ENCODE measurements around the gene ST6GALNAC1. TPM values are rescaled to one million over a fixed set of nuclear protein-coding genes. Genes with fewer than 3 reads are reported as not detected.

The ST6GALNAC1 gene
- total and polyA plus RNA-seq, 4 donors, result 13.9 to 24.9 (median 20.9) TPM

DNA sequence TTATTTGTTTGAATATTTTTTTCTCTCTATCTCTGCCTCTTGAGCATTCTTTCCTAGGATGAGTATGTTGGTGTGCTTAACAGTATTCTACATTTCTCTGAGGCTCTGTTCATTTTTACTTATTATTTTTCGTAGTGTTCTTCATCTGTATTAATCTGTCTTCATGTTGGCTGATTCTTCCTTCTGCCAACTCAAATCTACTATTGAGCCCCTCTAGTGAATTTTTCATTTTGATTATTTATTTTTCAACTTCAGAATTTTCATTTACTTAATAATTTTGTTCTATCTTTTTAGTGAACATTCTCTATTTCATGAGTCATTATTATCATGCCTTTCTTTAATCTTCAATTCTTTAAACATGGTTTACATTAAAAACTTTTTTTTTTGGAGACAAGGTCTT is 3.2 kb upstream of the ST6GALNAC1 start:
- ATAC-seq (ENCODE audit: insufficient read depth, low FRiP score) (no peak), DNase-seq (no peak)
- Histone ChIP-seq H3K4me1 (ENCODE audit: control insufficient read depth in 5 of 5, insufficient read depth in 5 of 5, low read length in 5 of 5) (peaks cover 0 to 4% (median 0%) of the 10 kb centered on the region in 5 donors), H3K27me3 (ENCODE audit: control insufficient read depth in 3 of 3, insufficient read depth in 3 of 3, low read length in 2 of 3) (no peaks in the 10 kb centered on the region), H3K9ac (ENCODE audit: insufficient read depth in 1 of 2, low read length in 2 of 2) (no peak overlapping the region), H3K4me3 (no peak overlapping the region), H3K27ac (ENCODE audit: low read depth in 1 of 2, low read length in 1 of 2) (no peak overlapping the region), H3K36me3 (ENCODE audit: control insufficient read depth in 4 of 4, insufficient read depth in 4 of 4, low read length in 4 of 4) (no peaks in the 10 kb centered on the region), H3K9me3 (ENCODE audit: control insufficient read depth in 4 of 4, insufficient read depth in 3 of 4, low read length in 3 of 4) (no peaks in the 10 kb centered on the region)
- 90 to 95% methylated on average over 1 of the region's 1 CpG for WGBS, 2 donors
- TF ChIP-seq, protein P1, sequence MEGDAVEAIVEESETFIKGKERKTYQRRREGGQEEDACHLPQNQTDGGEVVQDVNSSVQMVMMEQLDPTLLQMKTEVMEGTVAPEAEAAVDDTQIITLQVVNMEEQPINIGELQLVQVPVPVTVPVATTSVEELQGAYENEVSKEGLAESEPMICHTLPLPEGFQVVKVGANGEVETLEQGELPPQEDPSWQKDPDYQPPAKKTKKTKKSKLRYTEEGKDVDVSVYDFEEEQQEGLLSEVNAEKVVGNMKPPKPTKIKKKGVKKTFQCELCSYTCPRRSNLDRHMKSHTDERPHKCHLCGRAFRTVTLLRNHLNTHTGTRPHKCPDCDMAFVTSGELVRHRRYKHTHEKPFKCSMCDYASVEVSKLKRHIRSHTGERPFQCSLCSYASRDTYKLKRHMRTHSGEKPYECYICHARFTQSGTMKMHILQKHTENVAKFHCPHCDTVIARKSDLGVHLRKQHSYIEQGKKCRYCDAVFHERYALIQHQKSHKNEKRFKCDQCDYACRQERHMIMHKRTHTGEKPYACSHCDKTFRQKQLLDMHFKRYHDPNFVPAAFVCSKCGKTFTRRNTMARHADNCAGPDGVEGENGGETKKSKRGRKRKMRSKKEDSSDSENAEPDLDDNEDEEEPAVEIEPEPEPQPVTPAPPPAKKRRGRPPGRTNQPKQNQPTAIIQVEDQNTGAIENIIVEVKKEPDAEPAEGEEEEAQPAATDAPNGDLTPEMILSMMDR (IDR thresholded peaks at IDR 0.05; ENCODE audit: control extremely low read depth, extremely low read depth), result no peak

DNA sequence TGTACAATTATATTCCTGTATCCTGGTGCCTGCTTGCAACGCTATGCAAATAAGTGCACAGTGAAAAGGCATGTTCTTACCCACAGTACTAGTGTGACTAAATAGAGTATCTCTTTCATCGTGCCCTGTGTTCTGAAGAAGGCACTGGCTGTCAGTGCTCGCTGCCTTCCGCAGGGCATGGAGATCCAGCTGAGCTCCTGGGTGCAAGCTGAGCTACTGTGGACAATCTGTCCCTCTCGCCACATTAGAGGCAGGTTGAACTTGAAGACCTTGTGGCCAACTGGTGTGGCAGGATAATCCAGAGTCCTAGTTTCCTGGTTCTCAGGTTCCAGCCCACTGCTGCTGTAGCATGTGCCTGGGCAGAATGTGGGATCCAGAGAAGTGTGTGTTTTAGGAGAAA is 1.9 kb upstream of the ST6GALNAC1 start:
- Histone ChIP-seq H3K36me3 (ENCODE audit: control insufficient read depth in 4 of 4, insufficient read depth in 4 of 4, low read length in 4 of 4) (no peaks in the 10 kb centered on the region), H3K4me1 (ENCODE audit: control insufficient read depth in 5 of 5, insufficient read depth in 5 of 5, low read length in 5 of 5) (peaks cover 0 to 4% (median 0%) of the 10 kb centered on the region in 5 donors), H3K4me3 (no peak overlapping the region), H3K27ac (ENCODE audit: low read depth in 1 of 2, low read length in 1 of 2) (peak overlapping the region in 1 of 2 donors; percentile 65), H3K9me3 (ENCODE audit: control insufficient read depth in 4 of 4, insufficient read depth in 3 of 4, low read length in 3 of 4) (no peaks in the 10 kb centered on the region), H3K27me3 (ENCODE audit: control insufficient read depth in 3 of 3, insufficient read depth in 3 of 3, low read length in 2 of 3) (no peaks in the 10 kb centered on the region), H3K9ac (ENCODE audit: insufficient read depth in 1 of 2, low read length in 2 of 2) (no peak overlapping the region)
- TF ChIP-seq, protein P1 (IDR thresholded peaks at IDR 0.05; ENCODE audit: control extremely low read depth, extremely low read depth), result no peak
- ATAC-seq (ENCODE audit: insufficient read depth, low FRiP score) (no peak), DNase-seq (peak in 1 of 3 donors; percentile 25)
- WGBS, 2 donors, result 81 to 84% methylated on average over 5 of the region's 5 CpGs

DNA sequence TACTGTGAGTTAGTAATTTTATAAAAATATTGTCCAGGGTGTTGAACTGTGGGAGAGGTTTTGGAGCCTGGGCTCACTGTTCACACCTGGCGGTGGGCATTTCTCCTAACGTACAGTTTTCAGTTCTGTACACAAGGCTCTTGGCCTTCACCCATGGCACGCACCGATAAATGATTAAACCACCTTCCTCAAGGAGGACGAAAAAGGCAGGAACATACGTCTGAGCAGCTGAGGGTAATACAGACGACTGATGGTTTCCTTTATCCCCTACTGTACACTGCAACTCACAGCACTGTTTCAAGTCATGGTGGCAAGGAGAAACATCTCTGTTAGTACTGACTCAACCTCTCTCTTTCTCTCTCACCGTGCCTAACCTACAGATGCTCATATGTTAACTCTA is 1.4 kb upstream of the ST6GALNAC1 start:
- Histone ChIP-seq H3K36me3 (ENCODE audit: control insufficient read depth in 4 of 4, insufficient read depth in 4 of 4, low read length in 4 of 4) (no peaks in the 10 kb centered on the region), H3K27me3 (ENCODE audit: control insufficient read depth in 3 of 3, insufficient read depth in 3 of 3, low read length in 2 of 3) (no peaks in the 10 kb centered on the region), H3K9ac (ENCODE audit: insufficient read depth in 1 of 2, low read length in 2 of 2) (no peak overlapping the region), H3K4me1 (ENCODE audit: control insufficient read depth in 5 of 5, insufficient read depth in 5 of 5, low read length in 5 of 5) (peaks cover 0 to 5% (median 0%) of the 10 kb centered on the region in 5 donors), H3K27ac (ENCODE audit: low read depth in 1 of 2, low read length in 1 of 2) (peak overlapping the region in 1 of 2 donors; percentile 32), H3K4me3 (no peak overlapping the region), H3K9me3 (ENCODE audit: control insufficient read depth in 4 of 4, insufficient read depth in 3 of 4, low read length in 3 of 4) (no peaks in the 10 kb centered on the region)
- WGBS, 2 donors, result 69 to 89% methylated on average over 8 of the region's 8 CpGs
- DNase-seq (peak; percentile 38 to 76 (median 51)), ATAC-seq (ENCODE audit: insufficient read depth, low FRiP score) (no peak)
- TF ChIP-seq, protein P1 (IDR thresholded peaks at IDR 0.05; ENCODE audit: control extremely low read depth, extremely low read depth), result no peak

DNA sequence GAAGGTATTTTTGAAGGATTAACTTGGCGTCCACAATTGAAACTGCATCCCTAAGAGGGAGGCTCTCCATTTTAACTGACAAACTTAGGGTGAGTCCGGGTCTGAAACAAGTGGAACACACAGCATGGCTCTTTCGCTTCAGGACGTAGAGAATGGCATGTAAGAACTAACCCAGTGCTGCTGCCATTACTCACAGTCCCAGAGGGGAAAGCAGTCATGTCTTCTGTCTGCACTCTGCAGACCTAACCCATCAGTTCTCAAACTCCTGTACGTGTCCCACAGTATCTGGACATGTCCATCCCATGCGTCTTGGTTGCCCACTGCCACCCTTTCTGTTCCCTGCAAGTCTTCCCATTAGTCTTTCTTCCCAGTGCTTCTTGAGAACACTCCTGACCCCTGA is 563 bp downstream of the ST6GALNAC1 start:
- DNase-seq (no peak), ATAC-seq (ENCODE audit: insufficient read depth, low FRiP score) (no peak)
- H3K9ac ChIP-seq (ENCODE audit: insufficient read depth in 1 of 2, low read length in 2 of 2), result no peak overlapping the region
- H3K4me3 ChIP-seq, result no peak overlapping the region
- WGBS, 2 donors, result 86 to 92% methylated on average over 6 of the region's 6 CpGs
- peaks cover 0 to 12% (median 0%) of the 10 kb centered on the region in 5 donors for H3K4me1 ChIP-seq (ENCODE audit: control insufficient read depth in 5 of 5, insufficient read depth in 5 of 5, low read length in 5 of 5)
- no peaks in the 10 kb centered on the region for H3K9me3 ChIP-seq (ENCODE audit: control insufficient read depth in 4 of 4, insufficient read depth in 3 of 4, low read length in 3 of 4)
- peak overlapping the region in 1 of 2 donors; percentile 3 for H3K27ac ChIP-seq (ENCODE audit: low read depth in 1 of 2, low read length in 1 of 2)
- TF ChIP-seq, protein P1 (IDR thresholded peaks at IDR 0.05; ENCODE audit: control extremely low read depth, extremely low read depth), result no peak
- H3K36me3 ChIP-seq (ENCODE audit: control insufficient read depth in 4 of 4, insufficient read depth in 4 of 4, low read length in 4 of 4), result no peaks in the 10 kb centered on the region
- H3K27me3 ChIP-seq (ENCODE audit: control insufficient read depth in 3 of 3, insufficient read depth in 3 of 3, low read length in 2 of 3), result no peaks in the 10 kb centered on the region
